ENCODE measurements around the gene ZFAND3. TPM values are rescaled to one million over a fixed set of nuclear protein-coding genes. Genes with fewer than 3 reads are reported as not detected.

The ZFAND3 gene
- total RNA-seq, 2 experiments from 2014 or later, result 8.3 to 33.8 TPM

DNA sequence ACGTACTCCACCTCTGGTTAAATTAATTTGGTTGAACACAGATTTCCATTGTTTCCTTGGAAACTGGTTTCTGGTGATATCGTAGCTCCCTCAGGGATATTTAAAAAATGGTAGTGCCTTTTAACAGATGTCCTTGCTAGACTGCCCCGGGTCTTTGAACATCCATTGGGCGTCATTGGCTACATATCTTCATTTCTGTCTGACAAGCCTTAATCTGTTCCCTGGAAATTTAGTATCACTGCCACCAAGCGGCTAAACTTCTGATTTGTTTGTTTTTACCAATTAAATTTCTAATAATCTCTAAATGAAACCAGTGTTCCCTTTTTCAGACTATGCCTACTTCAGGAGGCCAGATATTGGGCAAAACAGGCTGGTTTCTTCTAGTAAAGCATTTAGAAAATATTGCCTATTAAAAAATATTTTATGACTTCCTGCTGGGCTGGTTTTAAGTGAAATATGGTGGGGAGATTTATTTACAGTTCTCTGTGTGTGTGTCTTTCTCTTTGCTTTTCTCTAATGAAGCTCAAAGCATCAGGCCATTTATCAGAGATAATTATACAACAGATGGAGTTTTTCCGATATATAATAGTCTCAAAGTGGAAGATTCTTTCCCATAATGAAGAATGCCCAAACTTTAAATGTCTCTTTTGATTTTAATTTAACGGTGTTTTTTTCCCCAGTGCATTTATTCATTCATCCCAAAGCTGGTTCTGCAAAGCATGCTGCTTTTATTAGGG lies 249.5 kb downstream of the ZFAND3 start:
- H3K4me2 ChIP-seq (ENCODE audit: low read length), result no peak overlapping the region
- H4K20me1 ChIP-seq (ENCODE audit: insufficient read depth, low read length), result 0 out of 2 replicates have a peak, but pooled peaks cover 3% of the 10 kb centered on the region
- no peaks in the 10 kb centered on the region for H3K9me3 ChIP-seq (ENCODE audit: low read length)
- H3K4me3 ChIP-seq (ENCODE audit: low read depth, low read length, poor library complexity, severe bottlenecking), result no peak overlapping the region
- no peak overlapping the region for H3K27ac ChIP-seq (ENCODE audit: low read depth, low read length, poor library complexity, severe bottlenecking)
- H2AFZ ChIP-seq (ENCODE audit: low read length), result no peak overlapping the region
- TF ChIP-seq, protein P1, sequence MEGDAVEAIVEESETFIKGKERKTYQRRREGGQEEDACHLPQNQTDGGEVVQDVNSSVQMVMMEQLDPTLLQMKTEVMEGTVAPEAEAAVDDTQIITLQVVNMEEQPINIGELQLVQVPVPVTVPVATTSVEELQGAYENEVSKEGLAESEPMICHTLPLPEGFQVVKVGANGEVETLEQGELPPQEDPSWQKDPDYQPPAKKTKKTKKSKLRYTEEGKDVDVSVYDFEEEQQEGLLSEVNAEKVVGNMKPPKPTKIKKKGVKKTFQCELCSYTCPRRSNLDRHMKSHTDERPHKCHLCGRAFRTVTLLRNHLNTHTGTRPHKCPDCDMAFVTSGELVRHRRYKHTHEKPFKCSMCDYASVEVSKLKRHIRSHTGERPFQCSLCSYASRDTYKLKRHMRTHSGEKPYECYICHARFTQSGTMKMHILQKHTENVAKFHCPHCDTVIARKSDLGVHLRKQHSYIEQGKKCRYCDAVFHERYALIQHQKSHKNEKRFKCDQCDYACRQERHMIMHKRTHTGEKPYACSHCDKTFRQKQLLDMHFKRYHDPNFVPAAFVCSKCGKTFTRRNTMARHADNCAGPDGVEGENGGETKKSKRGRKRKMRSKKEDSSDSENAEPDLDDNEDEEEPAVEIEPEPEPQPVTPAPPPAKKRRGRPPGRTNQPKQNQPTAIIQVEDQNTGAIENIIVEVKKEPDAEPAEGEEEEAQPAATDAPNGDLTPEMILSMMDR (conservative IDR thresholded peaks at IDR 0.05; ENCODE audit: low read length), result no peak
- TF ChIP-seq EZH2phosphoT487 (IDR thresholded peaks at IDR 0.05; ENCODE audit: borderline replicate concordance, low read depth, low read length), result no peak
- intact Hi-C loops (cut with micrococcal nuclease; ENCODE audit: unreplicated experiment), result no loop called here
- ChIA-PET POLR2A (interaction anchor here (0.7 kb wide), 1 partner anchor 12 kb away, joined by 3 read pairs; no protein-coding TSS in a partner anchor), CTCF (ENCODE audit: unreplicated experiment) (no interaction called here)
- no peaks in the 10 kb centered on the region for H3K9me2 ChIP-seq (ENCODE audit: insufficient read depth, low read length)
- no peaks in the 10 kb centered on the region for H3K79me2 ChIP-seq (ENCODE audit: insufficient read depth, low read depth, low read length)
- no peaks in the 10 kb centered on the region for H3K4me1 ChIP-seq (ENCODE audit: insufficient read depth, low read length, poor library complexity, severe bottlenecking)
- no TSS peak for BruUV-seq (replicated peaks)
- no peaks in the 10 kb centered on the region for H3K36me3 ChIP-seq (ENCODE audit: insufficient read depth, low read length)
- DNase-seq (ENCODE audit: low spot score), result no peak

DNA sequence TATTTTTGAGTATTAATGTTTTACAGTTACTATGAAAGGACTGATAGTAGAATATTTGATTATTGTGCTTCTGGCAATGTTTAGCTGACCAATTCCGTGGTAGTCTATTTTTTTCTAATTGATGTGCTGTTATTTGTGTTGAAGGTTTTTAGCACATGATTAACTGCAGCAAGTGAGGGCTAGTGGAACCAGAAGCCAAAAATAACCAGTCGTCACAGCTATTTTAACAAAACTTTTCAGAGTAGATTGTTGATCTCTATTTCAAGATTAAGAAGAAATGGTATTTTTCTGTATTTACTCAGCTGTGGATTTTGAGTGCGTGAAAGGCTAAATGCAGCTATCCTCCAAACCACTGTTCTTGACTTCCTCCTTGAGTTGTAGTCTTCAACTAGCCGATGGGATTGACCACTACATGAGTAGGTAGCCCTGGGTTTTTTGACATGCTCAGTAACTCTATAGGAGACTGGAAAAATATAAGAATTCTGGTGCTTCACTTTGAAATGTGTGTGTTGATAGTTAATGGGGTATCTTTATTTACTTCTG lies 258.0 kb downstream of the ZFAND3 start:
- Histone ChIP-seq H3K4me2 (ENCODE audit: low read length) (no peak overlapping the region), H3K4me3 (ENCODE audit: low read depth, low read length, poor library complexity, severe bottlenecking) (no peak overlapping the region), H3K27ac (ENCODE audit: low read depth, low read length, poor library complexity, severe bottlenecking) (no peak overlapping the region), H3K36me3 (ENCODE audit: insufficient read depth, low read length) (no peaks in the 10 kb centered on the region), H4K20me1 (ENCODE audit: insufficient read depth, low read length) (no peaks in the 10 kb centered on the region), H3K79me2 (ENCODE audit: insufficient read depth, low read depth, low read length) (no peaks in the 10 kb centered on the region), H2AFZ (ENCODE audit: low read length) (no peak overlapping the region), H3K9me3 (ENCODE audit: low read length) (no peaks in the 10 kb centered on the region), H3K9me2 (ENCODE audit: insufficient read depth, low read length) (no peaks in the 10 kb centered on the region; the same call in 1 of the 2 replicates), H3K4me1 (ENCODE audit: insufficient read depth, low read length, poor library complexity, severe bottlenecking) (no peaks in the 10 kb centered on the region)
- BruUV-seq (replicated peaks), result no TSS peak
- no peak for TF ChIP-seq EZH2phosphoT487 (IDR thresholded peaks at IDR 0.05; ENCODE audit: borderline replicate concordance, low read depth, low read length)
- TF ChIP-seq, protein P1 (conservative IDR thresholded peaks at IDR 0.05; ENCODE audit: low read length), result no peak
- intact Hi-C loops (cut with micrococcal nuclease; ENCODE audit: unreplicated experiment), result no loop called here
- CTCF ChIA-PET (ENCODE audit: unreplicated experiment), result no interaction called here
- POLR2A ChIA-PET, result no interaction called here
- DNase-seq (ENCODE audit: low spot score), result no peak

DNA sequence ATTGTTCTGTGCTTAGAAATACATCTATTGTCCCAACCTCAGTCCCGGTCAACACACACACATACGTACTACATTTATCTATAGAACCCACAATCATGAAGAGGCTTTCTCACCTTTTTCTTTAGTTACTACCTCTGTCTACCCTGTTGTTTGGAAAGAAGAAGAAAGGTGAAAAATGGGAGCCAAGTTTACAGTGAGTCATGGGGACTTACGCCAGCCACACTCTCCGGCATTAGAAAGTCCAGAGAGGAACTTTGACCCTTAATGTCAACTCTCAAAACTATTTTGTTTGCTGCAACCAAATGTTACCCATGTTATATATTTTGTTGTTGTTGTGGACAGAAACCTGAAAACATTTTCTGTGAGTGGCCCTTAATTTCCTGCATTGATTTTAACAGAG lies 259.1 kb downstream of the ZFAND3 start:
- Histone ChIP-seq H3K27ac (ENCODE audit: low read depth, low read length, poor library complexity, severe bottlenecking) (no peak overlapping the region), H3K79me2 (ENCODE audit: insufficient read depth, low read depth, low read length) (no peaks in the 10 kb centered on the region), H3K36me3 (ENCODE audit: insufficient read depth, low read length) (no peaks in the 10 kb centered on the region), H4K20me1 (ENCODE audit: insufficient read depth, low read length) (no peaks in the 10 kb centered on the region), H2AFZ (ENCODE audit: low read length) (no peak overlapping the region), H3K4me2 (ENCODE audit: low read length) (no peak overlapping the region), H3K9me2 (ENCODE audit: insufficient read depth, low read length) (no peaks in the 10 kb centered on the region; the same call in 1 of the 2 replicates), H3K9me3 (ENCODE audit: low read length) (no peaks in the 10 kb centered on the region), H3K4me1 (ENCODE audit: insufficient read depth, low read length, poor library complexity, severe bottlenecking) (no peaks in the 10 kb centered on the region), H3K4me3 (ENCODE audit: low read depth, low read length, poor library complexity, severe bottlenecking) (no peak overlapping the region)
- CTCF ChIA-PET (ENCODE audit: unreplicated experiment), result no interaction called here
- intact Hi-C loops (cut with micrococcal nuclease; ENCODE audit: unreplicated experiment), result no loop called here
- TF ChIP-seq EZH2phosphoT487 (IDR thresholded peaks at IDR 0.05; ENCODE audit: borderline replicate concordance, low read depth, low read length), result no peak
- TF ChIP-seq, protein P1 (conservative IDR thresholded peaks at IDR 0.05; ENCODE audit: low read length), result no peak
- POLR2A ChIA-PET, result no interaction called here
- BruUV-seq (replicated peaks), result no TSS peak
- DNase-seq (ENCODE audit: low spot score), result no peak

Measured in OCI-LY7 (cell line).